ENCODE results near the gene KIR2DL1.

DNA sequence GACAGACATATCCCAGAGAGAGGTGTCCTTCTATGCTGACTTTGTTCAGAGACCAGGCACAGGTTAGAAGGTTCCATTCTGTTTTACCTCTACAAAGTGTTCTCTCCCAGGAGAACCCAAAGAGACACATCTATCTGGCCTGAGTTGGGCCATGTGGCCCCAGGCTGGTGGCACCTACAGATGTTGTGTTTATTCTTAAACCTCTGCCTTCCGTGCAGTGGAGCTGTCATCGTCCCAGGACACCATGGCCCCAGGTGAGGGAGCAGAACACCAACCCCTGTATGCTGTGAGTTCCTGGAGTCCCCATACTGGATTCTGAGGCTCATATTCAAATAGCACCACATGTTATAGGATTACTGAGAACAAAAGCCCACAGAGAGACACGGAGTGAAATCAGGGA is 41.4 kb upstream of the KIR2DL1 start:
- TF ChIP-seq EZH2 (IDR thresholded peaks at IDR 0.05): no peak
- no peak for TF ChIP-seq POLR2AphosphoS5 (IDR thresholded peaks at IDR 0.05; ENCODE audit: borderline replicate concordance, low read depth, low read length)
- TF ChIP-seq FOXP2 (optimal IDR thresholded peaks at IDR 0.05; ENCODE audit: control extremely low read depth, extremely low read length, insufficient read depth): no peak

All from SK-N-MC (cell line).